Endothelial cell of umbilical vein (primary cell): ENCODE data around the gene FARP1. TPM values are rescaled to one million over a fixed set of nuclear protein-coding genes. Genes with fewer than 3 reads are reported as not detected.

ENCODE experiments used
- BruUV-seq: library from RNA; stranded (reverse); fragments of 400-500 nt; replicated peaks from 2 replicates; lab custom pipeline; 2021; lab: Mats Ljungman, UMichigan
- CTCF ChIA-PET: fragments of 300-600, 350-600 bp; sonication (Branson Sonifier 250); formaldehyde crosslinking; loops from one replicate; lab custom pipeline; 2021; ENCODE audit warnings: antibody characterized with exemption, inconsistent platforms; lab: Charles Lee
- POLR2A ChIA-PET: fragments of 300-600, 350-600 bp; sonication (Branson Sonifier 250); formaldehyde crosslinking; loops from one replicate; lab custom pipeline; 2021; ENCODE audit warnings: antibody characterized with exemption, inconsistent platforms; lab: Charles Lee
- DNase-seq: peaks from one replicate; pipeline ENCODE4 v3.0.0-alpha.2; 2011; ENCODE audit warnings: low read depth, low spot score
- FAIRE-seq: peaks from 2 replicates; lab custom pipeline; 2011; peaks lifted over from hg19 to GRCh38; lab: Jason Lieb, UNC
- H2AFZ ChIP-seq: 2 replicates; pipeline ENCODE4 v1.6.0; 2012; ENCODE audit warnings: low read depth, low read length, control low read depth, inconsistent platforms
- H3K27ac ChIP-seq: 2 replicates; pipeline ENCODE4 v1.5.1; 2011; ENCODE audit warnings: low read depth, mild to moderate bottlenecking, control low read depth, low read length, moderate library complexity; ENCODE audit not compliant: insufficient read depth
- H3K27me3 ChIP-seq, 2 experiments: 2 replicates each; pipeline versions ENCODE4 v1.6.0 to v1.6.1; 2011; ENCODE audit warnings: low read length in 2 of 2, mixed read lengths in 1 of 2; ENCODE audit not compliant: control insufficient read depth in 2 of 2, insufficient read depth in 2 of 2
- H3K36me3 ChIP-seq, 2 experiments: 2 replicates in 1 of 2; 3 replicates in 1 of 2; pipeline ENCODE4 v1.5.1; 2011; ENCODE audit warnings: low read length in 2 of 2, mild to moderate bottlenecking in 1 of 2, moderate library complexity in 1 of 2; ENCODE audit not compliant: control insufficient read depth in 2 of 2, insufficient read depth in 2 of 2; ENCODE audit errors: extremely low read depth in 1 of 2
- H3K4me1 ChIP-seq: 3 replicates; pipeline ENCODE4 v1.5.1; 2011; ENCODE audit warnings: mild to moderate bottlenecking, low read length; ENCODE audit not compliant: control insufficient read depth, insufficient read depth; ENCODE audit errors: extremely low read depth
- H3K4me2 ChIP-seq: 2 replicates; pipeline ENCODE4 v1.6.1; 2011; ENCODE audit warnings: low read length, control low read depth, mixed read lengths; ENCODE audit not compliant: insufficient read depth
- H3K4me3 ChIP-seq, 3 experiments: fragments of 200-600 bp in 1 of 3; sonication (generic), shearing (Covaris generic) in 1 of 3; replicated peaks in 1 of 3; 2 replicates each; pipeline ENCODE4 v1.5.1; 2011 to 2016; ENCODE audit warnings: control low read depth in 3 of 3, low read length in 3 of 3, mild to moderate bottlenecking in 2 of 3, inconsistent platforms in 1 of 3, low read depth in 1 of 3, moderate library complexity in 1 of 3; ENCODE audit not compliant: insufficient read depth in 1 of 3
- H3K79me2 ChIP-seq: 2 replicates; pipeline ENCODE4 v1.6.0; 2012; ENCODE audit warnings: low read length, inconsistent platforms; ENCODE audit not compliant: control insufficient read depth, insufficient read depth
- H3K9ac ChIP-seq: replicated peaks from 2 replicates; pipeline ENCODE3; 2011; ENCODE audit warnings: low read length, control low read depth; ENCODE audit not compliant: insufficient read depth; ENCODE audit errors: extremely low read depth
- H3K9me1 ChIP-seq: replicated peaks from 3 replicates; pipeline ENCODE4 v1.6.0; 2011; ENCODE audit warnings: mild to moderate bottlenecking, low read length; ENCODE audit not compliant: control insufficient read depth, insufficient read depth; ENCODE audit errors: extremely low read depth
- H3K9me3 ChIP-seq: replicated peaks from 2 replicates; pipeline ENCODE4 v1.5.1; 2012; ENCODE audit warnings: low read length, inconsistent platforms; ENCODE audit not compliant: control insufficient read depth, insufficient read depth
- H4K20me1 ChIP-seq: replicated peaks from 2 replicates; pipeline ENCODE3; 2011; ENCODE audit warnings: mild to moderate bottlenecking, low read length; ENCODE audit not compliant: control insufficient read depth, insufficient read depth; ENCODE audit errors: extremely low read depth
- EZH2 ChIP-seq: IDR thresholded peaks from 2 replicates; pipeline ENCODE4 v1.6.1; 2012; ENCODE audit warnings: borderline replicate concordance, low read depth, mild to moderate bottlenecking, moderate library complexity, low read length, inconsistent platforms; ENCODE audit not compliant: severe bottlenecking
- FOS ChIP-seq: IDR thresholded peaks from 2 replicates; pipeline ENCODE4 v1.6.1; 2011; ENCODE audit warnings: mild to moderate bottlenecking, low read length, moderate library complexity, borderline replicate concordance; ENCODE audit not compliant: insufficient read depth
- GATA2 ChIP-seq: IDR thresholded peaks from 2 replicates; pipeline ENCODE4 v1.7.0; 2011; ENCODE audit warnings: low read depth, mild to moderate bottlenecking, moderate library complexity, mixed read lengths, low read length; ENCODE audit not compliant: insufficient read length, insufficient read depth
- JUN ChIP-seq: IDR thresholded peaks from 2 replicates; pipeline ENCODE4 v1.6.1; 2011; ENCODE audit warnings: borderline replicate concordance, low read depth; ENCODE audit not compliant: insufficient read length, insufficient read depth
- MYC ChIP-seq: IDR thresholded peaks from one replicate; pipeline ENCODE4 v1.6.1; 2011; ENCODE audit warnings: mild to moderate bottlenecking, low read depth, low read length
- POLR2A ChIP-seq: IDR thresholded peaks from 2 replicates; pipeline ENCODE4 v1.6.1; 2012; ENCODE audit warnings: low read depth, mild to moderate bottlenecking, control low read depth, low read length
- POLR2AphosphoS5 ChIP-seq: IDR thresholded peaks from 2 replicates; pipeline ENCODE4 v1.6.1; 2012; ENCODE audit warnings: low read depth, mild to moderate bottlenecking, control low read depth, low read length, moderate library complexity; ENCODE audit not compliant: insufficient read depth
- dilution Hi-C: fragments of 300-500 bp; cut with MboI; formaldehyde crosslinking; loops from one replicate; pipeline ENCODE4 v1.15.0; 2019; ENCODE audit warnings: low sequenced_read_pairs; ENCODE audit not compliant: extremely low pct_ligation_motif_present
- intact Hi-C: fragments of 100-400 bp; cut with micrococcal nuclease; formaldehyde crosslinking; loops from one replicate; pipeline ENCODE4 v1.10.0; 2022
- polyA plus RNA-seq, 4 experiments: library from polyadenylated mRNA; depleted of rRNA in 3 of 4; stranded (reverse) in 3 of 4; unstranded in 1 of 4; fragments of >200 nt; gene quantifications; 2 replicates each; pipeline versions ENCODE4 v1.2.1 to v1.2.3, GENCODE V29; 2011 to 2012; ENCODE audit warnings: missing spikeins in 1 of 4
- total RNA-seq: library from RNA; stranded (reverse); gene quantifications from 2 replicates; pipeline ENCODE4 v1.2.3, GENCODE V29; 2021
- TF ChIP-seq, protein P1 (sequence below), 2 donors: IDR thresholded peaks; 1 replicate in 1 of 2; 2 replicates in 1 of 2; pipeline ENCODE4 v1.5.1; 2011; ENCODE audit warnings: low read length in 2 of 2, mild to moderate bottlenecking in 2 of 2, moderate library complexity in 2 of 2, control low read depth in 1 of 2, inconsistent platforms in 1 of 2, low read depth in 1 of 2; ENCODE audit not compliant: insufficient read depth in 1 of 2; ENCODE audit errors: extremely low read depth in 1 of 2
- TF ChIP-seq, protein P2 (sequence below): IDR thresholded peaks from 2 replicates; pipeline ENCODE4 v1.6.1; 2011; ENCODE audit not compliant: insufficient read depth, insufficient read length

Gene FARP1
- total and polyA plus RNA-seq, 2 donors (not counting 3 experiments of a cell fraction or from before 2014, with no cell fraction given): 19.0 to 77.7 TPM

DNA sequence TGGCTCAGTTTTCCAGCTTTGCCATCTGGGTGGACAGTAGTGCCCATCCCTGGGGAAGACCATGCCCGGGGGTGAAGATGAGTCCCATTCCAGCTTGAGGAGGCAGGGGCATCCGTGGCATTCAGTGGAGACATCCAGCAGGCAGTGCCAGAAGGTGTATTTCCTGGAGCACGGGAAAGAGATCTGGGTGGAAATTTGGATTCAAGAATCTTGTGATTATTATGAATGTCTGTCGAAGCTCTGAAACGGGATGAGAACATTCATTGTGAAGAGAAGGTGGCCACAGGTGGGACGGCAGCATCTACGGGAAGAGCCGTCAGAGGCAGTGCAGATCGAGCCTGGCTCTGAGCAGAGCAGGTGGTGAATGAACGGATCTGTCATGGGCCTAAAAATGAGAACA lies 201.5 kb downstream of the FARP1 start:
- Histone ChIP-seq H3K27ac (no peak overlapping the region), H3K79me2 (no peaks in the 10 kb centered on the region), H3K9me3 (no peaks in the 10 kb centered on the region), H3K27me3 (no peaks in the 10 kb centered on the region), H3K4me2 (no peak overlapping the region), H3K4me1 (no peaks in the 10 kb centered on the region), H3K9me1 (no peaks in the 10 kb centered on the region), H3K36me3 (no peaks in the 10 kb centered on the region), H3K4me3 (no peak overlapping the region), H2AFZ (no peak overlapping the region), H3K9ac (no peak overlapping the region), H4K20me1 (no peaks in the 10 kb centered on the region)
- ChIA-PET POLR2A (no interaction called here), CTCF (interaction anchor here (0.5 to 1.6 kb wide), 3 partner anchors 13 to 327 kb away, joined by 3 to 5 read pairs (median 4); no protein-coding TSS in a partner anchor)
- intact Hi-C loops (no loop called here), dilution Hi-C loops (no loop called here)
- BruUV-seq: no TSS peak
- FAIRE-seq (no peak), DNase-seq (no peak)
- TF ChIP-seq FOS (no peak), GATA2 (no peak), MYC (no peak), POLR2A (no peak), POLR2AphosphoS5 (no peak), EZH2 (no peak), JUN (no peak)
- TF ChIP-seq, protein P1, sequence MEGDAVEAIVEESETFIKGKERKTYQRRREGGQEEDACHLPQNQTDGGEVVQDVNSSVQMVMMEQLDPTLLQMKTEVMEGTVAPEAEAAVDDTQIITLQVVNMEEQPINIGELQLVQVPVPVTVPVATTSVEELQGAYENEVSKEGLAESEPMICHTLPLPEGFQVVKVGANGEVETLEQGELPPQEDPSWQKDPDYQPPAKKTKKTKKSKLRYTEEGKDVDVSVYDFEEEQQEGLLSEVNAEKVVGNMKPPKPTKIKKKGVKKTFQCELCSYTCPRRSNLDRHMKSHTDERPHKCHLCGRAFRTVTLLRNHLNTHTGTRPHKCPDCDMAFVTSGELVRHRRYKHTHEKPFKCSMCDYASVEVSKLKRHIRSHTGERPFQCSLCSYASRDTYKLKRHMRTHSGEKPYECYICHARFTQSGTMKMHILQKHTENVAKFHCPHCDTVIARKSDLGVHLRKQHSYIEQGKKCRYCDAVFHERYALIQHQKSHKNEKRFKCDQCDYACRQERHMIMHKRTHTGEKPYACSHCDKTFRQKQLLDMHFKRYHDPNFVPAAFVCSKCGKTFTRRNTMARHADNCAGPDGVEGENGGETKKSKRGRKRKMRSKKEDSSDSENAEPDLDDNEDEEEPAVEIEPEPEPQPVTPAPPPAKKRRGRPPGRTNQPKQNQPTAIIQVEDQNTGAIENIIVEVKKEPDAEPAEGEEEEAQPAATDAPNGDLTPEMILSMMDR (IDR thresholded peaks at IDR 0.05; ENCODE audit: extremely low read depth in 1 of 2, insufficient read depth in 1 of 2, low read depth in 1 of 2, low read length in 2 of 2): no peak
- TF ChIP-seq, protein P2, sequence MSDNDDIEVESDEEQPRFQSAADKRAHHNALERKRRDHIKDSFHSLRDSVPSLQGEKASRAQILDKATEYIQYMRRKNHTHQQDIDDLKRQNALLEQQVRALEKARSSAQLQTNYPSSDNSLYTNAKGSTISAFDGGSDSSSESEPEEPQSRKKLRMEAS: no peak
